ENCODE data around the gene PGM2.
A peak's percentile ranks its signal among the peaks of the same experiment; 100 is the strongest.

Gene PGM2

DNA sequence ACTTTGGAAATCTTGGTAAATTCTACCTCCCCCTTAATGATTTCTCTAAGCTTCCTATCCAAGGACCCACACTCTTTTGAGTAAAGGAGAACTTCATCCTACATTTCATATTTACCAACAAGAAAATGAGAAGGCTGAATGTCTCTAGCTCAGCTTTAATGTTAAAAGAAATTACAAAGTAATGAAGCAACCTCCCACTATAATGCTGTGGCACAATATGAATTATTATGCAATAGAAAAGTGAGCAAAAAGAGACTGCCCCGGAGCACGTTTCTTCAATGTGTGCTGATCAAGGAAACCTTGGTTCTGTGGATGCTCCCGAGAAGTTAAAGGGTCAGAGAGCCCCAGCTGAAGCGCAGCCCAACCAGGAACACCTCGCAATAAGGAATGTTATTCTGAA lies 55.3 kb downstream of the PGM2 start:
- no peaks in the 10 kb centered on the region for H3K36me3 ChIP-seq
- H3K27ac ChIP-seq, result peak overlapping the region; percentile 37
- TF ChIP-seq CTCF (IDR thresholded peaks at IDR 0.05), result no peak
- peaks cover 54 to 63% of the 10 kb centered on the region in 2 experiments for H3K4me1 ChIP-seq (ENCODE audit: control insufficient read depth in 1 of 2, insufficient read depth in 1 of 2, low read depth in 1 of 2, low read length in 1 of 2)
- H3K9me3 ChIP-seq, result no peaks in the 10 kb centered on the region
- no peak overlapping the region for H3K4me3 ChIP-seq (ENCODE audit: low read depth in 1 of 2, low read length in 1 of 2)
- H3K27me3 ChIP-seq, result no peaks in the 10 kb centered on the region

DNA sequence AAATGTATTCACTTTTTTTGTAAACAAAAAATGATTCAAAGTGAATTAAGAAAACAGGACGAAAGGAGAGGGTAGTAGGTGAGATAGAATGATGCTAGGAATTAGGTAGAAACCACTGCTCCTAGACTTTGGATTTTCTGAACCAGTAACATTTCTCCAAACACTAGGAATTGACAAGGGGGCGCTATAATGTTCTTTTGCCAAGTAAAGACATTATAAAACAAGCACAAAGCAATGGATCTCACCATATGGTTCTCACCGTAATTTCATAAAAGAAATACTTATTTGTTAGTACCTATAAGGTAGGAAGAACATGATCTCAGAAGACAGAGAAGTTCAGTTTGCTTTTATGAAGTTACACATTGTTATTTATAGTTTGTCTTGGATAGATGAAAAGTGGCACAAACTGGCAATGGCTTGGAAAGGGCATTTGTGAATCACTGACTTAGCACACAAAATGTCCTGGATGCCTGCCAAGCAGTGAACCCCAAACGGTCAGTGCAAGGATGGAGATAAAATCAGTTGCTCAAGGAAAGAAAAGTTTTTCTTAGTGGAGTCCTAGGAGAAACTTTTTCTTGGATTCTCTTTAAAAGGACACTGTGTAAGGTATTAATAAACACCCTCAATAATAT lies 56.3 kb downstream of the PGM2 start:
- no peak overlapping the region for H3K4me3 ChIP-seq (ENCODE audit: low read depth in 1 of 2, low read length in 1 of 2)
- no peak overlapping the region for H3K27ac ChIP-seq
- no peak for TF ChIP-seq CTCF (IDR thresholded peaks at IDR 0.05)
- H3K9me3 ChIP-seq, result no peaks in the 10 kb centered on the region
- H3K36me3 ChIP-seq, result no peaks in the 10 kb centered on the region
- peaks cover 52 to 70% of the 10 kb centered on the region in 2 experiments for H3K4me1 ChIP-seq (ENCODE audit: control insufficient read depth in 1 of 2, insufficient read depth in 1 of 2, low read depth in 1 of 2, low read length in 1 of 2)
- no peaks in the 10 kb centered on the region for H3K27me3 ChIP-seq

- Histone ChIP-seq H3K4me3 (ENCODE audit: low read depth in 1 of 2, low read length in 1 of 2) (no peak overlapping the region), H3K9me3 (no peaks in the 10 kb centered on the region)
Measured at GRCh38 chr4:37884855-37885487, 58.5 kb downstream of the PGM2 start.

DNA sequence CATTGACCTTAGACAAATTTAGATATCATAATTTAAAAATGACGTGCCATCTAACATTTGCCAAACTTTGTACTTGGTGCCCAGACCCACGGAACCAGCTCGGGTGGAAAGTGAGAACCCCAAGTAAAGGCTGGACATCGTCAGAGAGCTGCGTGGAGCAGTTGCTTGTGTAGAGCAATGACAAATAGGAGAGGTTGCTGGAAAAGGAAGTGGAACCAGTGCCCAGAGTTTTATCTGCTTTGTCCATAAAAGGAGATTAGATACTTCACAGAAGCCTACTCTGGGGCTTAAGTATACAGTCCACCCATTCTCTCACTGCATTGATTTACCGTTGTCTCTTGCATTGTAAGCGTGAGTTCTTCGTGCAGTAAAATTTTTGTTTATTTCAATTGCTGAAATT lies 59.0 kb downstream of the PGM2 start:
- no peak overlapping the region for H3K4me3 ChIP-seq (ENCODE audit: low read depth in 1 of 2, low read length in 1 of 2)
- no peaks in the 10 kb centered on the region for H3K36me3 ChIP-seq
- H3K4me1 ChIP-seq (ENCODE audit: control insufficient read depth in 1 of 2, insufficient read depth in 1 of 2, low read depth in 1 of 2, low read length in 1 of 2), result peaks cover 34 to 62% of the 10 kb centered on the region in 2 experiments
- no peak for TF ChIP-seq CTCF (IDR thresholded peaks at IDR 0.05)
- no peaks in the 10 kb centered on the region for H3K9me3 ChIP-seq
- H3K27me3 ChIP-seq, result no peaks in the 10 kb centered on the region
- no peak overlapping the region for H3K27ac ChIP-seq

More at GRCh38 chr4:37884855-37885487, 58.5 kb downstream of the PGM2 start:
- TF ChIP-seq CTCF (IDR thresholded peaks at IDR 0.05), result no peak
- H3K27ac ChIP-seq, result no peak overlapping the region
- peaks cover 34 to 62% of the 10 kb centered on the region in 2 experiments for H3K4me1 ChIP-seq (ENCODE audit: control insufficient read depth in 1 of 2, insufficient read depth in 1 of 2, low read depth in 1 of 2, low read length in 1 of 2)
- H3K36me3 ChIP-seq, result no peaks in the 10 kb centered on the region
- H3K27me3 ChIP-seq, result no peaks in the 10 kb centered on the region

DNA sequence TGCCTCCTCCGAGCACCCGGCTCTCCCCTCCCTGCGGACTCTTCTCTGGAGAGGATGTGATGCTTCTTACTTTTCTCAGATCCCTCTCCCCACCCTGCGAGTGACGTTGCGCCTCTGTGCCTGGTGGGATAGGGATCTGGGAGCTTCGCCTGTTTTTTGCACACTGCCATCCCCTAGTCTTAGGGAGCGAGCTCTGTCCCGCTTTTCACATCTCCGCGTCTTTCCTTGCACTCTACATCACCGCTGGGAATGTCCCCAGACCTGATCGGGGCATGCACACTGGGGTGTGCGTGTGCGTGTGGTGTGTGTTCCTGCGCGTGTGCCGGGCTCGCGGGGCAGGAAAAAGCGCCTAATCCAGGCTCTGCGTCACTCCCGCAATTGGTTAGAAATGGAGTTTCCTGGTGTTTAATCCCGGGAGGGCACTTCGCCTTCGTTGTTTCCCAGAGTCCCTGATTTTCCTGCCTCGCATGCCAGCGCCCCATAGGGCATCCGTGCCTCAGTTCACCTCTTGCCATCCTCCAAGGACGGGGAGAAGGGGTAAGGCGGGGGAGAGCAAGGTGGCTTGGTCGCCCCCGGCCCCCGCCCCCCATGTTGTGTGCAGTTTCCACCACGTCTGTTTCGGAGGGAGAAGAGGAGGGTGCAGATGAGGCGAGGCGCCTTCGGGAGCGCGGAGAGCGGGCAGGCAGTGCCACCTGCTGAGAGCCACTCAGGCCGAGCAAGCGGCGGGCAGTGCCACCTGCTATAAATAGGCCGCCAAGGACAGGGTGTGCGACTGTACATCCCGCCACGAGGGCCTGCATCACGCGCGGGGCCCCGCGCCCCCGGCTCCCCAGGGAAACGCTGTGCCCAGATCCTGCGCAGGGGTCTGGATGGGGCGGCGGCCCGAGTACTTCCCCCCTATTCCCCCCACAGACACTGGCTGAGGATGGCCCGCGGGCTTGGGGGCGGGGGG lies 63.6 kb downstream of the PGM2 start:
- Histone ChIP-seq H3K9me3 (no peaks in the 10 kb centered on the region), H3K27ac (peak overlapping the region; percentile 88), H3K27me3 (no peaks in the 10 kb centered on the region), H3K36me3 (peaks cover 4% of the 10 kb centered on the region), H3K4me3 (ENCODE audit: low read depth in 1 of 2, low read length in 1 of 2) (peak overlapping the region; percentile 77 to 83), H3K4me1 (ENCODE audit: control insufficient read depth in 1 of 2, insufficient read depth in 1 of 2, low read depth in 1 of 2, low read length in 1 of 2) (peaks cover 39 to 63% of the 10 kb centered on the region in 2 experiments)
- peak; percentile 32 for TF ChIP-seq CTCF (IDR thresholded peaks at IDR 0.05)
